GM18505 (cell line): ENCODE measurements around the gene CYP17A1.
"Not testable (repeated sequence)": the region's sequence is repeated elsewhere in the genome, so short reads cannot be mapped to it uniquely, and the experiment has no call there.

Source experiments
- ATAC-seq: cut with Tn5 transposase; IDR thresholded peaks from one replicate; pipeline ENCODE4 v1.9.1; 2021; ENCODE audit not compliant: unreplicated experiment
- POLR2A ChIP-seq: IDR thresholded peaks from 4 replicates; pipeline ENCODE4 v1.6.1; 2011; ENCODE audit warnings: borderline replicate concordance; ENCODE audit not compliant: insufficient read depth, insufficient read length; ENCODE audit errors: extremely low read depth

Gene CYP17A1

GRCh38 chr10:102837230-102837721, at the start of gene CYP17A1:
Gene CYP17A1, minus strand, starts transcription at chr10:102837413. Its CDS starts 52 bp downstream, at chr10:102837361.
- TF ChIP-seq POLR2A: no peak
- no peak for ATAC-seq

- no peak for ATAC-seq
Measured at GRCh38 chr10:102880256-102880655, 43.0 kb upstream of the CYP17A1 start.

GRCh38 chr10:102878629-102879028, 41.4 kb upstream of the CYP17A1 start:
- TF ChIP-seq POLR2A: no peak
- ATAC-seq: no peak

More at GRCh38 chr10:102880256-102880655, 43.0 kb upstream of the CYP17A1 start:
- TF ChIP-seq POLR2A: no peak

GRCh38 chr10:102876747-102877153, 39.5 kb upstream of the CYP17A1 start:
- no peak for TF ChIP-seq POLR2A
- ATAC-seq: no peak

GRCh38 chr10:102872163-102872562, 35.0 kb upstream of the CYP17A1 start:
- TF ChIP-seq POLR2A: no peak
- no peak for ATAC-seq

- ATAC-seq: no peak
- no peak for TF ChIP-seq POLR2A
Measured at GRCh38 chr10:102870221-102870620, 33.0 kb upstream of the CYP17A1 start.

- no peak for TF ChIP-seq POLR2A
- ATAC-seq: no peak
Measured at GRCh38 chr10:102869258-102870198, 32.3 kb upstream of the CYP17A1 start, which contains the start of gene AS3MT. Gene AS3MT, plus strand, starts transcription at chr10:102869470. Its CDS starts 123 bp downstream, at chr10:102869593.

GRCh38 chr10:102868911-102869257, 31.7 kb upstream of the CYP17A1 start:
- no peak for ATAC-seq
- no peak for TF ChIP-seq POLR2A

GRCh38 chr10:102865620-102866019, 28.4 kb upstream of the CYP17A1 start:
- TF ChIP-seq POLR2A: no peak
- no peak for ATAC-seq

- no peak for ATAC-seq
- TF ChIP-seq POLR2A: no peak
Measured at GRCh38 chr10:102863660-102864059, 26.4 kb upstream of the CYP17A1 start.

GRCh38 chr10:102859911-102860310, 22.7 kb upstream of the CYP17A1 start:
- TF ChIP-seq POLR2A: no peak
- no peak for ATAC-seq

- TF ChIP-seq POLR2A: no peak
- ATAC-seq: no peak
Measured at GRCh38 chr10:102856758-102857424, 19.7 kb upstream of the CYP17A1 start.

- not testable (repeated sequence) for ATAC-seq
Measured at GRCh38 chr10:102855731-102856436, 18.7 kb upstream of the CYP17A1 start.

GRCh38 chr10:102853237-102853636, 16.0 kb upstream of the CYP17A1 start:
- ATAC-seq: not testable (repeated sequence)

- TF ChIP-seq POLR2A: no peak
- ATAC-seq: no peak
Measured at GRCh38 chr10:102850025-102850518, 12.9 kb upstream of the CYP17A1 start.
